NCI-H1694 (cell line): ENCODE results near the gene DDHD1.
"Not testable (repeated sequence)": the region's sequence is repeated elsewhere in the genome, so short reads cannot be mapped to it uniquely, and the experiment has no call there.

Experiments used
- DNase-seq: peaks from one replicate; lab custom pipeline; 2025; lab: John Stamatoyannopoulos, UW

The DDHD1 gene

GRCh38 chr14:53152887-53153701, at the start of gene DDHD1:
DDHD1 (minus strand) TSS chr14:53153323; CDS start chr14:53153098, 225 bp downstream.
- peak; percentile 44 for DNase-seq

GRCh38 chr14:53195949-53196348, 42.8 kb upstream of the DDHD1 start:
- no peak for DNase-seq

GRCh38 chr14:53193193-53193592, 40.1 kb upstream of the DDHD1 start:
- no peak for DNase-seq

GRCh38 chr14:53192052-53192760, 39.1 kb upstream of the DDHD1 start:
- DNase-seq = no peak

GRCh38 chr14:53190938-53191337, 37.8 kb upstream of the DDHD1 start:
- no peak for DNase-seq

- no peak for DNase-seq
Observed at GRCh38 chr14:53187921-53188463, 34.9 kb upstream of the DDHD1 start.

GRCh38 chr14:53186532-53186931, 33.4 kb upstream of the DDHD1 start:
- DNase-seq = no peak

GRCh38 chr14:53183611-53184010, 30.5 kb upstream of the DDHD1 start:
- DNase-seq = no peak

- no peak for DNase-seq
Observed at GRCh38 chr14:53183056-53183455, 29.9 kb upstream of the DDHD1 start.

GRCh38 chr14:53181463-53182081, 28.4 kb upstream of the DDHD1 start:
- not testable (repeated sequence) for DNase-seq

GRCh38 chr14:53180272-53181221, 27.4 kb upstream of the DDHD1 start:
- DNase-seq = no peak

- not testable (repeated sequence) for DNase-seq
Observed at GRCh38 chr14:53179486-53180005, 26.4 kb upstream of the DDHD1 start.

GRCh38 chr14:53175375-53175774, 22.3 kb upstream of the DDHD1 start:
- DNase-seq = no peak

GRCh38 chr14:53174918-53175317, 21.8 kb upstream of the DDHD1 start:
- no peak for DNase-seq

- no peak for DNase-seq
Observed at GRCh38 chr14:53168786-53169185, 15.7 kb upstream of the DDHD1 start.

- DNase-seq = no peak
Observed at GRCh38 chr14:53167602-53168328, 14.6 kb upstream of the DDHD1 start.

- DNase-seq = no peak
Observed at GRCh38 chr14:53161758-53162435, 8.8 kb upstream of the DDHD1 start.

- no peak for DNase-seq
Observed at GRCh38 chr14:53156238-53156637, 3.1 kb upstream of the DDHD1 start.

- no peak for DNase-seq
Observed at GRCh38 chr14:53153702-53154112, 584 bp upstream of the DDHD1 start.
